HG03280 (cell line): ENCODE results near the gene UBR1.
"Not testable (repeated sequence)": the region's sequence is repeated elsewhere in the genome, so short reads cannot be mapped to it uniquely, and the experiment has no call there.

Experiments used
- ATAC-seq: cut with Tn5 transposase; IDR thresholded peaks from one replicate; pipeline ENCODE4 v1.9.1; 2021; ENCODE audit warnings: mild to moderate bottlenecking, moderate library complexity; ENCODE audit not compliant: unreplicated experiment

UBR1 gene

DNA sequence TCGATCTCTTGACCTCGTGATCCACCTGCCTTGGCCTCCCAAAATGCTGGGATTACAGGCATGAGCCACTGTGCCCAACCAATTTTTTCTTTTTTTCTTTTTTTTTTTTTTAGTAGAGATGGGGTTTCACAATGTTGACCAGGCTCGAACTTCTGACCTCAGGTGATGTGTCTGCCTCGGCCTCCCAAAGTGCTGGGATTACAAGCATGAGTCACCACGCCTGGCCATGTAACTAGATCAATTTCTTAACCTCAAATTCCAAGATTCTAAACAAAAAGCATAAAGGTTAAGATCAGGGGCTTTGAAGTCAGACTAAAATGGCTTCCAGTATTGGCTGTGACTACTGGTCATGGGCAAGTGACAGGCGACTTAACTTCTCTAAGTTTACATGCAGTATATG lies 126.7 kb downstream of the UBR1 start:
- ATAC-seq, result not testable (repeated sequence)

GRCh38 chr15:42974202-42974862 lies 131.5 kb downstream of the UBR1 start:
- ATAC-seq, result no peak

GRCh38 chr15:42973114-42973513 lies 132.7 kb downstream of the UBR1 start:
- ATAC-seq, result no peak

GRCh38 chr15:42971830-42972229 lies 134.0 kb downstream of the UBR1 start:
- ATAC-seq, result no peak

DNA sequence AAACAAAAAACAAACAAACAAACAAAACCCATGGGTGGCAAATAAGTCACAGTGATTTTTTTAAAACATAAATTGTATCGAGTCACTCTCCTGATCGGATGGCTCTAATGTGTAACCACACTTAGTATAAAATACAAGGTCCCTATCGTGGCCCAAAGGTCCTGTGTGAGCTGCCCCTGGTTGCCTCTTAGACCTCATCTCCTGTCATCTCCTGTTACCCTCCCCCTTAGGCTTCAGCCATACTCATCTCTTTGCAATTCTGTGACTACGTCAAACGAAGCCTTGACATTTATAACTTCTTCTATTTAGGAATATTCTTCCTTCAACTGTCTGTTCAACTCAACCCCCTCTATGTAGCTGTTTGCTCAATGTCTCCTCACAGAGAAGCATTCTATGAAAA lies 141.4 kb downstream of the UBR1 start:
- no peak for ATAC-seq

GRCh38 chr15:42955518-42955917 lies 150.3 kb downstream of the UBR1 start:
- ATAC-seq, result no peak

DNA sequence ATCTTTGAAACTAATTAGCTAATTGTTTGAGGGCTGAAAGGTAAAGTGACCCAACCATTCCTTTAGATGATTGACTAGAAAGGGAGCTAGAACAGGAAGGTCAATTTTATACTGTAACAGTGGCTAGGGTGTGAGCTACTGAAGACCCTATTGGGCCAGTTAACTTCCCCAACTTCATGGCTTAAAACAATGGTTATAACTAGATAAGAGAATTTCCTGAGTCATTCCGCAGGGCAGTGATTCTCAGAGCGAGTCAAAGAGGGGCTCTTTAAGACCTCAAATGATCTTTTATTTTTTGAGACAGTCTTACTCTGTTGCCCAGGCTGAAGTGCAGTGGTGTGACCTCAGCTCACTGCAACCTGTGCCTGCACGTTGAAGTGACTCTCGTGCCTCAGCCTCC lies 151.5 kb downstream of the UBR1 start:
- ATAC-seq, result no peak

DNA sequence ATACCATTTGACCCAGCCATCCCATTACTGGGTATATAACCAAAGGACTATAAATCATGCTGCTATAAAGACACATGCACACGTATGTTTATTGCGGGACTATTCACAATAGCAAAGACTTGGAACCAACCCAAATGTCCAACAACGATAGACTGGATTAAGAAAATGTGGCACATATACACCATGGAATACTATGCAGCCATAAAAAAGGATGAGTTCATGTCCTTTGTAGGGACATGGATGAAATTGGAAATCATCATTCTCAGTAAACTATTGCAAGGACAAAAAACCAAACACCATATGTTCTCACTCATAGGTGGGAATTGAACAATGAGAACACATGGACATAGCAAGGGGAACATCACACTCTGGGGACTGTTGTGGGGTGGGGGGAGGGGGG lies 156.9 kb downstream of the UBR1 start:
- ATAC-seq, result not testable (repeated sequence)

DNA sequence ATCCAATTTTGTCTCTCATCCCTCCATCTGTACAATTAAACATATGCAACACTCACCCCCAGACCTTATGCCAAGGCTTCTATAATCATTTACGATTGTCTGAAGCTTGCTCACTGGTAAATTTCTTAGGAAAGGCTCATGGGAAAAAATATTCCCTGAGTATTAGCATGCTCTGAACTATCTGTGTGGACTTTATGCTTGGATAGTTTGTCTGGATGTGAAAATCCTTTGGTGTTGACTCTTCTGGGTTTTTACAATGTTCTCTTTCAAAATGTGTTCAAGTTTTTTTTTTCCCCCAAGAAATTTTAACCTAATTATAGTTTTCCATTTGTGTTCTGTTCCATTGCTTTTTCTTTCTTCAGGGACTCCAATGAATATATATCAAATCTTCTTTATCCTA lies 165.3 kb downstream of the UBR1 start:
- ATAC-seq, result no peak

DNA sequence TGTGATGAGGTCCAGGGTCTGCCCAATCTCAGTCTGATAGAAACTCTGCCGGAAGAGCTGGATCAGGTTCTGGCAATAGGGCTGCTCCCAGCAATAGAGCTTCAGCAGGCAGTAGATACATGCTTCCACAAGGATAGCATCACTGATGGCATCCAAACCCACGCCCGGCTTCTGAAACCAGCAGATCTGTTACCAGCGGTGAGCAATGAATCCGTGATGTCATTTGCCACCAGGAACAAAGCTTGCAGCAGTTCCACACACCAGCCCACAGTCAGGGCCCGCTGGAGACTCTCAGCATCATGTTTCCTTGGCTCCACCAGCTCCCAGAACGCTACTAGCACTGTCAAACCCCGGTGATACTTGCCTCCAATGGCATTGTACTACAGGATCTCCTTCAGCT lies 166.0 kb downstream of the UBR1 start:
- no peak for ATAC-seq

GRCh38 chr15:42937143-42937542 lies 168.7 kb downstream of the UBR1 start:
- ATAC-seq, result no peak

- ATAC-seq, result no peak
These were observed 171.8 kb downstream of the UBR1 start for GRCh38 chr15:42933886-42934667.

DNA sequence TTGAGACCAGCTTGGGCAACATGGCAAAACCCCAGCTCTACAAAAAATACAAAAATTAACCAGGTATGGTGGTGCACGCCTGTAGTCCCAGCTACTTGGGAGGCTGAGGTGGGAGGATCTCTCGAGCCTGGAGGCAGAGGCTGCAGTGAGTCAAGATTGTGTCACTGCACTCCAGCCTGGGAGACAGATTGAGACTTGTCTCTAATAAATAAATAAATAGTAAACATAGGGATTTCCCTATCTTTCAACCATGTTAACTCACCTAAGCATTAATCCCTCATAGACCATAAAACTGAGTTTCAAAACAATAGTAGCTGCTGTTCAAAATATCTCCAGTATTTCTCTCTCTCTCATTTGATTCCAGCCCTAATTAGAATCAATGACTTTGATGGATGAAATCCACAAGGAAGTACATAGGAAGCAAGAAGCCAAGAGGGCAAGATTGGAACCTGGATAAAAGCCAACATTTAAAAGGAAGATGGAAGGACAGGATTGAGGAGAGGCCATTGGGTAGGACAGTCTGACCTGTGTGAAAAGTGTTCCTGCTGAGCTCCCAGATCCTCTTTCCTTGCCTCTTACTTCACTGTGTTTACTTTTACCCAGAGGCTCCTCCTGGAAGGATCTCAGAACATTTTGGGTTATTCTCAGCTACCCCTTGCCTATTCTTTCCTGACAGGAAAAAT lies 172.9 kb downstream of the UBR1 start:
- no peak for ATAC-seq

- no peak for ATAC-seq
These were observed 173.9 kb downstream of the UBR1 start for GRCh38 chr15:42931702-42932486.

GRCh38 chr15:42929306-42929848 lies 176.5 kb downstream of the UBR1 start:
- ATAC-seq, result no peak

DNA sequence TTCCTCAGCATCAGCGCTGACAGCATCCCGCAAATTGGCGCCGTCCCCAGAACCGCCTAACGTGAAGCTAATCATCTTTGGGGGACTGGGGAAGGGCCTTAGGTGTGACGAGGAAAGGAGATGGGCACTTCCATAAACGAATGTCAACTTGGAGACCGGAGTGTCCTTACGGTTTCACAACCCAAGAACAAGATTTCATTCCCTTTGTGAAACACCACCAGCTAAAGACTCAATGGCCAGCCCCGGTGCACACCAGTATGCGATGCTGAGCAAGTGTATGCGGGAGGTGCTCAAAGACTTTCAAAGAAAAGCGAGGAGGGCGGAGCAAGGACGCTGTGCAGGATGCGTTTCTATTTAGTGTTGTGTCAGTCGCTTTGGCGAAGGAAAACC lies 184.5 kb downstream of the UBR1 start:
- peak; percentile 3 for ATAC-seq

GRCh38 chr15:42920519-42921341 lies 185.1 kb downstream of the UBR1 start, which contains the start of gene TTBK2:
Gene TTBK2 (minus strand): TSS chr15:42920778. CDS start chr15:42878617, 42,161 bp downstream.
- ATAC-seq, result peak; percentile 92

DNA sequence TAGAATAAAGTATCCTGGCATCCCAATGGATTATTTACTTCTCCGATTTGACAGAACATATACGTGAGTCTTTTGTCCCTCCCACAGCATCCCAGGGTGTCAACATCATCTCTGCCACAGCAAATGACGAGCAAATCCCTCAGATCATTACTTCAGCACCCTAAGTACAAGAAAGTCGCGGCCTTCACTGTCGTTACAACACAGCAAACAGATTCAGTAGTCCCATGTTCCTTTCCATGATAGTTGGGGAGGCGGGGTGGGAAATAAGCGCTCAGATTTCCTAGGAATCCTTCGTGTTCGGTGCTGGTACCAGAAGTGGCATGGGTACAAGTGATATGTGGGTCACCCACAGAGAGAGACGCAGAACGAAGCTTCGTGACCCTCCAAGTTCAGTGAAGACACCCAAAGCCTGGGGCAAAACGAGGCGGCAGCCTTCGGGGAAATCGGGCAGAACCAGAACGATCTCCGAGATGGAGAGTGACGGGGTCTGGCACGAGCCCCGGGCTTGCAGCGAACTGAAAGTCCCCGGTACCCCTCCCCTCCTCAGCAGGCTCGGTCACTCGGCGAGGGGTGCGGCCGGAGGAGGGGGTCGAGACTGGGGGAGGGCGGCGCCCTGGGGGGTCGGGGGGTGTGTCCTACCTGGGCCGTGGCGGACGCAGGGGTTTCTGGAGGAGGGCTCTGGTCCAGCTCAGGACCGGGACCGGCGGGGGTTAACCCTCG lies 185.9 kb downstream of the UBR1 start:
- no peak for ATAC-seq

DNA sequence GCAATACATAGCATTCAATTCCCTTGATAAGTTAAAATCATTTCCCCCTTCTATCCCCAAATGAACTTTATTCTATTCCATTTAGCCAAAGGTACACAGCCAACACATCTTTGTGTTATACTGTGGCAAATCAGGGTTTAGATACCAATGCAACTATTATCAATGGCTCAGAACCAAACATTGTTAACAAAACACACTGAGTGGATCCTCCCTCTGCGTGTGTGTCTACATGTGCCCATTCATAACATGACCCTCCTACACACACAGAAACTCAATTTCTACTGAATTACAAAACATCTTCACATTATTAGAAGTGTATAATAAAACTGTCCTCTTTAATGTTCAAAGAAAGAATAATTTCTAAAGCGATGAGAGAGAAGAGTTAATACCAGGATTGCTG lies 186.5 kb downstream of the UBR1 start:
- ATAC-seq, result no peak
